ENCODE results near the gene ZNF311.
"Not testable (repeated sequence)": the region's sequence is repeated elsewhere in the genome, so short reads cannot be mapped to it uniquely, and the experiment has no call there.

ZNF311 gene

GRCh38 chr6:28980137-28980851, 24.8 kb downstream of the ZNF311 start:
- H2AFZ ChIP-seq (ENCODE audit: low read depth, low read length), result peak overlapping the region; percentile 24

GRCh38 chr6:28979679-28980078, 25.4 kb downstream of the ZNF311 start:
- no peaks in the 10 kb centered on the region for H3K9me3 ChIP-seq (ENCODE audit: low read length)
- H3K27me3 ChIP-seq (ENCODE audit: insufficient read depth, low read length), result peaks cover 13% of the 10 kb centered on the region
- no peaks in the 10 kb centered on the region for H3K36me3 ChIP-seq (ENCODE audit: insufficient read depth, low read length)
- no peak overlapping the region for H2AFZ ChIP-seq (ENCODE audit: low read depth, low read length)
- peaks cover 5% of the 10 kb centered on the region for H3K4me1 ChIP-seq (ENCODE audit: insufficient read depth, low read length)
- H3K4me3 ChIP-seq (ENCODE audit: low read length), result no peak overlapping the region

More at GRCh38 chr6:28980137-28980851, 24.8 kb downstream of the ZNF311 start:
- Histone ChIP-seq H3K4me3 (ENCODE audit: low read length) (peak overlapping the region; percentile 94), H3K36me3 (ENCODE audit: insufficient read depth, low read length) (no peaks in the 10 kb centered on the region), H3K27me3 (ENCODE audit: insufficient read depth, low read length) (peaks cover 13% of the 10 kb centered on the region), H3K4me1 (ENCODE audit: insufficient read depth, low read length) (peaks cover 5% of the 10 kb centered on the region), H3K9me3 (ENCODE audit: low read length) (no peaks in the 10 kb centered on the region)

DNA sequence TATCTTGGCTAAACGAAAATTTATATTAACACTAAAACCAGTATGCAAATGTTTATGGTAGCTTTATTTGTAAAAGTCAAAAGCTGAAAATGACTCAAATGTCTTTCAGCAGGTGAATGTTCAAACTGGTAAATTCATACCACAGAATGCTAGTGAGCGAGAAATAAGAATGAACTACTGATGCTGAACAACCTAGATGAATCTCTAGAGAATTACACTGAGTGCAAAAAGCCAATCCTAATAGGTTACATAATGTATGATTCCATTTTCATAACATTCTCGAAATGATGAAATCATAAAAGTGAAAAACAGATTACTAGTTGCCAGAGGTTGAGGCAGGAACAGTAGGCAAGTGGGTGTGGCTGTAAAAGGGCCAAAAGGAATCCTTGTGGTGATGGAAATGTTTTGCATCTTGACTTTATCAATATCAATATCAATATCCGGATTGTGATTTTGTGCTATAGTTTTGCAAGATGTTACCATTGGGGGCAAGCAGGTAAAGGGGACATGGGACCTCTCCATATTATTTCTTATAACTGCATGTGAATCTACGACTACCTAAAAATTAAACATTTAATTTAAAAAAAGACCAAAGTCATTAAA, 26.1 kb downstream of the ZNF311 start:
- H2AFZ ChIP-seq (ENCODE audit: low read depth, low read length), result no peak overlapping the region
- no peak overlapping the region for H3K4me3 ChIP-seq (ENCODE audit: low read length)
- H3K4me1 ChIP-seq (ENCODE audit: insufficient read depth, low read length), result peaks cover 5% of the 10 kb centered on the region
- H3K27me3 ChIP-seq (ENCODE audit: insufficient read depth, low read length), result peaks cover 17% of the 10 kb centered on the region
- H3K36me3 ChIP-seq (ENCODE audit: insufficient read depth, low read length), result no peaks in the 10 kb centered on the region
- no peaks in the 10 kb centered on the region for H3K9me3 ChIP-seq (ENCODE audit: low read length)

DNA sequence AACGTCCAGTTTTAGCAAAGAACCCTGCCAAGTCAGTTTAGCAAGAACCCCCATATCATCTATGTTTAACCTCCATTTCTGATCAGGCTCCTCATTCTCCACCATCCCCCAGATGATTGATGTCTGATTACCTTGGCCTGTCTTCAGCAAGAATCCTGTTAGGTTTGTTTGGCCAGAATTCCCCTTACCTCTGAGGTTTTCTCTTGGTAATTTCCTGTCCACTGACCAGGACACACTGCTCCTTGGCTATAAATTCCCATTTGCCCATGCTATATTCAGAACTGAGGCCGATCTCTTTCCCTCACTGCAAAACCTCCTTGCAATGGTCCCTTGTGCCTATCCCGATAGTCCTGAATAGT, 27.0 kb downstream of the ZNF311 start:
- no peak overlapping the region for H2AFZ ChIP-seq (ENCODE audit: low read depth, low read length)
- H3K36me3 ChIP-seq (ENCODE audit: insufficient read depth, low read length), result no peaks in the 10 kb centered on the region
- H3K4me1 ChIP-seq (ENCODE audit: insufficient read depth, low read length), result peaks cover 5% of the 10 kb centered on the region
- peaks cover 17% of the 10 kb centered on the region for H3K27me3 ChIP-seq (ENCODE audit: insufficient read depth, low read length)
- H3K4me3 ChIP-seq (ENCODE audit: low read length), result no peak overlapping the region
- H3K9me3 ChIP-seq (ENCODE audit: low read length), result no peaks in the 10 kb centered on the region

- H2AFZ ChIP-seq (ENCODE audit: low read depth, low read length), result no peak overlapping the region
- H3K4me1 ChIP-seq (ENCODE audit: insufficient read depth, low read length), result peaks cover 5% of the 10 kb centered on the region
- H3K36me3 ChIP-seq (ENCODE audit: insufficient read depth, low read length), result no peaks in the 10 kb centered on the region
- no peaks in the 10 kb centered on the region for H3K9me3 ChIP-seq (ENCODE audit: low read length)
- H3K27me3 ChIP-seq (ENCODE audit: insufficient read depth, low read length), result peaks cover 17% of the 10 kb centered on the region
- H3K4me3 ChIP-seq (ENCODE audit: low read length), result no peak overlapping the region
Measured at GRCh38 chr6:28977341-28978132, 27.6 kb downstream of the ZNF311 start.

DNA sequence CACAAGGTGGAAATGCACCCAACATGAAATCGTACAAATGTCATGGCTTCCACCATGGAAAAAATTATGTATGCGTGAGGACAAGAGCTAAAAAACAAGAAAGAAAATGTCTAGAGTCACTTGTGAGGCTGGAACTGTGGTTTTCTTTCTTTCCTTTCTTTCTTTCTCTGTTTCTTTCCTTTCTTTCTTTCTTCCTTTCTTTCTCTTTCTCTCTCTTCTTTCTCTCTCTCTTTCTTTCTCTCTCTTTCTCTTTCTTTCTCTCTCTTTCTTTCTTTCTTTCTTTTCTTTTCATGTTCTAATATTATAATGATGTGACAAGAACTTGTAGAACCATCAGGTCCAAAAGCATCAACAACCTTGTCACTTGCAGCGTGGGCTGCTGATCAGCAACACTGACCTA, 28.4 kb downstream of the ZNF311 start:
- H3K9me3 ChIP-seq (ENCODE audit: low read length), result no peaks in the 10 kb centered on the region
- peaks cover 17% of the 10 kb centered on the region for H3K27me3 ChIP-seq (ENCODE audit: insufficient read depth, low read length)
- H3K36me3 ChIP-seq (ENCODE audit: insufficient read depth, low read length), result no peaks in the 10 kb centered on the region
- H3K4me3 ChIP-seq (ENCODE audit: low read length), result no peak overlapping the region
- no peak overlapping the region for H2AFZ ChIP-seq (ENCODE audit: low read depth, low read length)
- peaks cover 5% of the 10 kb centered on the region for H3K4me1 ChIP-seq (ENCODE audit: insufficient read depth, low read length)

- H3K4me1 ChIP-seq (ENCODE audit: insufficient read depth, low read length), result no peaks in the 10 kb centered on the region
- peaks cover 17% of the 10 kb centered on the region for H3K27me3 ChIP-seq (ENCODE audit: insufficient read depth, low read length)
- no peak overlapping the region for H2AFZ ChIP-seq (ENCODE audit: low read depth, low read length)
- no peaks in the 10 kb centered on the region for H3K36me3 ChIP-seq (ENCODE audit: insufficient read depth, low read length)
- H3K4me3 ChIP-seq (ENCODE audit: low read length), result no peak overlapping the region
- no peaks in the 10 kb centered on the region for H3K9me3 ChIP-seq (ENCODE audit: low read length)
Measured at GRCh38 chr6:28974505-28974904, 30.6 kb downstream of the ZNF311 start.

DNA sequence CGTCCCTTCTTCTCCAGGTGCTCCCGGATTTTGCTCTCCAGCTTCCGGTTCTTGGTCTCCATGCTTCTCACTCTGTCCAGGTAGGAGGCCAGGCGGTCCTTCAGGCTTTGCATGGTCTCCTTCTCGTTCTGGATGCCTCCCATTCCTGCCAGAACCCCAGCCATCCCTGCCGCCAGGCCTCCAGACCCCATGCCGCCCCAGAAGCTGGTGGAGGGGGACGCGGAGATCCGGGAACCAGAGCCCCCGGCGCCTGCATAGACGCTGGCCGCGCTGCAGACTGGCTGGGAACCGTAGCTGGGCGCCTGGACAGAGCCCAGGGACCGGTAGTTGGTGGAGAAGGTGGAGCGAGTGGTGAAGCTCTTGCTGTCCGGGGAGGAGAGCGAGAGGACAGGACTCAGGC, 35.1 kb downstream of the ZNF311 start:
- not testable (repeated sequence) for H3K9me3 ChIP-seq (ENCODE audit: low read length); H3K4me3 ChIP-seq (ENCODE audit: low read length); H2AFZ ChIP-seq (ENCODE audit: low read depth, low read length); H3K27me3 ChIP-seq (ENCODE audit: insufficient read depth, low read length); H3K36me3 ChIP-seq (ENCODE audit: insufficient read depth, low read length); H3K4me1 ChIP-seq (ENCODE audit: insufficient read depth, low read length)

DNA sequence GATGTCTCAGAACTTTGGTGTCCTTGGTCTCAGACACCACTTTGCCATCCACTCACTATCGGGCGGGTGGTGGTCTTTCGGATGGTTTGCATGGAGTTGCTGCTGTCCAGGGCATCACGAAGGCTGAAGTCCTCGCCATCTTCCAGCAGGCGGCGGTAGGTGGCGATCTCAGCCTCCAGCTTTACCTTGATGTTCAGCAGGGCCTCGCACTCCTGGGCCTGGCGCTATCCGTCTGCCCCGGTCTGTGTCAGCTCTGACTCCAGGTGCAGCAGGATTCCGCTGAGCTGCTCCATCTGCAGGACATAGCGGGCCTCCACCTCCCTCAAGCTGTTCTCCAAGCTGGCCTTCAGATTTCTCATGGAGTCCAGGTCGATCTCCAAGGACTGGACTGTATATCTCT, 36.0 kb downstream of the ZNF311 start:
- no peaks in the 10 kb centered on the region for H3K9me3 ChIP-seq (ENCODE audit: low read length)
- H2AFZ ChIP-seq (ENCODE audit: low read depth, low read length), result no peak overlapping the region
- H3K4me1 ChIP-seq (ENCODE audit: insufficient read depth, low read length), result no peaks in the 10 kb centered on the region
- no peaks in the 10 kb centered on the region for H3K36me3 ChIP-seq (ENCODE audit: insufficient read depth, low read length)
- no peaks in the 10 kb centered on the region for H3K27me3 ChIP-seq (ENCODE audit: insufficient read depth, low read length)
- H3K4me3 ChIP-seq (ENCODE audit: low read length), result no peak overlapping the region

- Histone ChIP-seq H3K4me3 (ENCODE audit: low read length) (no peak overlapping the region), H3K4me1 (ENCODE audit: insufficient read depth, low read length) (no peaks in the 10 kb centered on the region), H2AFZ (ENCODE audit: low read depth, low read length) (no peak overlapping the region), H3K9me3 (ENCODE audit: low read length) (no peaks in the 10 kb centered on the region), H3K36me3 (ENCODE audit: insufficient read depth, low read length) (no peaks in the 10 kb centered on the region), H3K27me3 (ENCODE audit: insufficient read depth, low read length) (no peaks in the 10 kb centered on the region)
Measured at GRCh38 chr6:28968476-28968875, 36.6 kb downstream of the ZNF311 start.

DNA sequence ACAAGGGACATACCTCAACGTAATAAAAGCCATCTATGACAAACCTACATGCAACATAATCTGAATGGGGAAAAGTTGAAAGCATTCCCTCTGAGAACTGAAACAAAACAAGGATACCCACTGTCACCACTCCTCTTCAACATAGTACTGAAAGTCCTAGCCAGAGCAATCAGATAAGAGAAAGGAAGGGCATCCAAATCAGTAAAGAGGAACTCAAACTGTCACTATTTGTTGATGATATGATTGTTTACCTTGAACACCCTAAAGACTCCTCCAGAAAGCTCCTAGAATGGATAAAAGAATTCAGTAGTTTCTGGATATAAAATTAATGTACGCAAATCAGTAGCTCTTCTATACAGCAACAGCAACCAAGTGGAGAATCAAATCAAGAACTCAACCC, 39.4 kb downstream of the ZNF311 start:
- Histone ChIP-seq H3K4me1 (ENCODE audit: insufficient read depth, low read length) (no peaks in the 10 kb centered on the region), H2AFZ (ENCODE audit: low read depth, low read length) (no peak overlapping the region), H3K36me3 (ENCODE audit: insufficient read depth, low read length) (no peaks in the 10 kb centered on the region), H3K9me3 (ENCODE audit: low read length) (no peaks in the 10 kb centered on the region), H3K27me3 (ENCODE audit: insufficient read depth, low read length) (no peaks in the 10 kb centered on the region), H3K4me3 (ENCODE audit: low read length) (no peak overlapping the region)

DNA sequence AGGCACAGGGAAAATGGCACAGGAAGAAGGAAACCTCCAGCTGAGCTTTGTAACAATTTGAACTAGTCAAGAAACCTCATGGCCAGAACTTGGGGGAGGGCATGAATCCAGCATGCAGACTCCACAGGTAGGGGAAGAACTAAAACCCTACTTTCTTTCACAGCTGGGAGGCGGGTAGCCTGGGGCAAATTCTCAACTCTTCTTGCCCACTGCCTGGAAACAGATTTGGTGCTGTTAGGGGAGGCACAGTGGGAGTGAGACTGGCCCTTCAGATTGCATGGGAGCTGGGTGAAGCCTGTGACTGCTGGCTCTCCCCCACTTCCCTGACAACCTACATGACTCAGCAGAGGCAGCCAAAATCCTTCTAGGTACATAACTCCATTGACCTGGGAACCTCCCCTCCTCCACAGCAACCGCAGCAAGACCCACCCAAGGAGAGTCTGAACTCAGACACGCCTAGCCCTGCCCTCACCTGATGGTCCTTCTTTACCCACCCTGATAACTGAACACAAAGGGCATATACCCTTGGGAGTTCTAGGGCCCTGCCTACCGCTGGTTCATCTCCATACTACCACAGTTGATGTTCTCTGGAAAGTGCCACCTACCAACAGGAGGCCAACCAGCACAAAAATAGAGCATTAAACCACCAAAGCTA, 44.1 kb downstream of the ZNF311 start:
- Histone ChIP-seq H3K4me3 (ENCODE audit: low read length) (no peak overlapping the region), H2AFZ (ENCODE audit: low read depth, low read length) (no peak overlapping the region), H3K9me3 (ENCODE audit: low read length) (no peaks in the 10 kb centered on the region), H3K4me1 (ENCODE audit: insufficient read depth, low read length) (no peaks in the 10 kb centered on the region), H3K27me3 (ENCODE audit: insufficient read depth, low read length) (no peaks in the 10 kb centered on the region), H3K36me3 (ENCODE audit: insufficient read depth, low read length) (no peaks in the 10 kb centered on the region)

Measured in neuron (in vitro differentiated cells).